HepG2 (cell line): ENCODE results near the gene NEDD8. TPM values are rescaled to one million over a fixed set of nuclear protein-coding genes. Genes with fewer than 3 reads are reported as not detected.

Experiments used
- AGO2 ChIP-seq: fragments of 200-400 bp; formaldehyde crosslinking; optimal IDR thresholded peaks from 2 replicates; pipeline ENCODE3; 2017; ENCODE audit warnings: mild to moderate bottlenecking, low read depth, low read length, moderate library complexity
- CCAR2 ChIP-seq: fragments of 200-400 bp; formaldehyde crosslinking; optimal IDR thresholded peaks from 2 replicates; pipeline ENCODE3; 2018; ENCODE audit warnings: low read depth, mild to moderate bottlenecking, low read length, moderate library complexity
- CREBL2 ChIP-seq: sonication (generic); formaldehyde crosslinking; IDR thresholded peaks from 2 replicates; pipeline ENCODE4 v1.8.1; 2023; ENCODE audit warnings: missing genetic modification reagents, mild to moderate bottlenecking, borderline replicate concordance
- FOXP4 ChIP-seq: sonication (generic); formaldehyde crosslinking; IDR thresholded peaks from 2 replicates; pipeline ENCODE4 v1.4.0; 2020; ENCODE audit warnings: missing genetic modification reagents
- GFI1 ChIP-seq: sonication (generic); formaldehyde crosslinking; IDR thresholded peaks from 2 replicates; pipeline ENCODE4 v1.5.0; 2020; ENCODE audit warnings: missing genetic modification reagents, mild to moderate bottlenecking, borderline replicate concordance
- KDM1A ChIP-seq: IDR thresholded peaks from 2 replicates; pipeline ENCODE4 v1.6.1; 2016; ENCODE audit warnings: missing compliant biosample characterization
- LBX2 ChIP-seq: sonication (generic); formaldehyde crosslinking; IDR thresholded peaks from 2 replicates; pipeline ENCODE4 v1.5.0; 2020; ENCODE audit warnings: missing genetic modification reagents, mild to moderate bottlenecking, borderline replicate concordance
- MAFG ChIP-seq: sonication (generic); formaldehyde crosslinking; IDR thresholded peaks from 2 replicates; pipeline ENCODE4 v1.5.1; 2020; ENCODE audit warnings: mild to moderate bottlenecking, missing genetic modification reagents
- MAFK ChIP-seq, 2 experiments: IDR thresholded peaks in 1 of 2; conservative IDR thresholded peaks in 1 of 2; 2 replicates each; pipeline ENCODE4 v1.6.1; 2011; ENCODE audit warnings: improper control_type of control experiment in 2 of 2, low read length in 2 of 2
- MZF1 ChIP-seq: sonication (generic); formaldehyde crosslinking; IDR thresholded peaks from 2 replicates; pipeline ENCODE4 v1.8.1; 2023; ENCODE audit warnings: mild to moderate bottlenecking, missing genetic modification reagents, borderline replicate concordance
- ZNF143 ChIP-seq: sonication (generic); formaldehyde crosslinking; IDR thresholded peaks from 2 replicates; pipeline ENCODE4 v1.4.0; 2020; ENCODE audit warnings: missing genetic modification reagents
- ZNF558 ChIP-seq: sonication (generic); formaldehyde crosslinking; IDR thresholded peaks from 2 replicates; pipeline ENCODE4 v1.9.0; 2022; ENCODE audit warnings: mild to moderate bottlenecking, missing genetic modification reagents, borderline replicate concordance
- ZNF563 ChIP-seq: sonication (generic); formaldehyde crosslinking; IDR thresholded peaks from 2 replicates; pipeline ENCODE4 v1.8.0; 2022; ENCODE audit warnings: mild to moderate bottlenecking, moderate library complexity, missing genetic modification reagents
- ZNF615 ChIP-seq: sonication (generic); formaldehyde crosslinking; IDR thresholded peaks from 2 replicates; pipeline ENCODE4 v1.5.0; 2020; ENCODE audit warnings: mild to moderate bottlenecking, missing genetic modification reagents, borderline replicate concordance
- ZNF766 ChIP-seq: sonication (generic); formaldehyde crosslinking; IDR thresholded peaks from 2 replicates; pipeline ENCODE4 v1.5.0; 2020; ENCODE audit warnings: missing genetic modification reagents, borderline replicate concordance
- ZSCAN12 ChIP-seq: sonication (generic); formaldehyde crosslinking; IDR thresholded peaks from 2 replicates; pipeline ENCODE4 v1.9.0; 2021; ENCODE audit warnings: mild to moderate bottlenecking, missing genetic modification reagents
- ZSCAN20 ChIP-seq: sonication (generic); formaldehyde crosslinking; IDR thresholded peaks from 2 replicates; pipeline ENCODE4 v1.4.0; 2020; ENCODE audit warnings: missing genetic modification reagents, mild to moderate bottlenecking, borderline replicate concordance
- ZSCAN22 ChIP-seq: sonication (generic); formaldehyde crosslinking; IDR thresholded peaks from 2 replicates; pipeline ENCODE4 v1.4.0; 2020; ENCODE audit warnings: mild to moderate bottlenecking, missing genetic modification reagents
- polyA plus RNA-seq, 8 experiments: library from polyadenylated mRNA; depleted of rRNA in 3 of 8; stranded (reverse) in 7 of 8; unstranded in 1 of 8; fragments of >200 nt; fragmentation: Illumina TruSeq in 4 of 8; extraction: Trizol in 4 of 8; gene quantifications; 2 replicates each; pipeline versions ENCODE4 v1.2.1 to v1.2.3, GENCODE V29; 2011 to 2016; ENCODE audit warnings: low read depth in 4 of 8, missing spikeins in 1 of 8, mixed read lengths in 1 of 8; ENCODE audit not compliant: insufficient read depth in 1 of 8
- total RNA-seq, 5 experiments: library from RNA; depleted of rRNA; stranded (reverse); fragments of >200 nt; fragmentation: Illumina TruSeq; extraction: Trizol; gene quantifications; 2 replicates each; pipeline ENCODE4 v1.2.3, GENCODE V29; 2016; ENCODE audit warnings: low read depth in 1 of 5
- TF ChIP-seq, protein P1 (sequence below): sonication (generic); formaldehyde crosslinking; IDR thresholded peaks from 2 replicates; pipeline ENCODE4 v1.9.0; 2022; ENCODE audit warnings: missing genetic modification reagents, mild to moderate bottlenecking, borderline replicate concordance
- TF ChIP-seq, protein P2 (sequence below): sonication (generic); formaldehyde crosslinking; IDR thresholded peaks from 2 replicates; pipeline ENCODE4 v1.4.0; 2020; ENCODE audit warnings: mild to moderate bottlenecking, missing genetic modification reagents
- TF ChIP-seq, protein P3 (sequence below): sonication (generic); formaldehyde crosslinking; IDR thresholded peaks from 2 replicates; pipeline ENCODE4 v1.5.0; 2020; ENCODE audit warnings: missing genetic modification reagents

Gene NEDD8
- total and polyA plus RNA-seq, 2 of the 13 experiments (the other 11 are each of a cell fraction or from before 2014, with no cell fraction given) = 535 to 713 TPM

GRCh38 chr14:24233538-24233866 is 1.3 kb upstream of the NEDD8 start (continued):
- TF ChIP-seq FOXP4 = no peak
- no peak; the same call in 1 of the 2 replicates for TF ChIP-seq CREBL2 (CRISPR knock-in tag)
- TF ChIP-seq ZSCAN22 (CRISPR knock-in tag) = no peak
- no peak for TF ChIP-seq ZNF558 (CRISPR knock-in tag)
- no peak for TF ChIP-seq ZNF766 (CRISPR knock-in tag)
- TF ChIP-seq MAFK (conservative IDR thresholded peaks at IDR 0.05 in 1 of 2, IDR thresholded peaks at IDR 0.05 in 1 of 2; ENCODE audit: low read length in 2 of 2) = no peak
- no peak for TF ChIP-seq ZNF143 (CRISPR knock-in tag)
- TF ChIP-seq ZSCAN20 (CRISPR knock-in tag) = no peak
- peak; percentile 98 for TF ChIP-seq GFI1 (CRISPR knock-in tag)
- peak; percentile 2; the same call in 1 of the 2 replicates for TF ChIP-seq LBX2 (CRISPR knock-in tag)
- no peak for TF ChIP-seq ZNF563
- no peak for TF ChIP-seq ZSCAN12
- no peak for TF ChIP-seq AGO2
- TF ChIP-seq, protein P1, sequence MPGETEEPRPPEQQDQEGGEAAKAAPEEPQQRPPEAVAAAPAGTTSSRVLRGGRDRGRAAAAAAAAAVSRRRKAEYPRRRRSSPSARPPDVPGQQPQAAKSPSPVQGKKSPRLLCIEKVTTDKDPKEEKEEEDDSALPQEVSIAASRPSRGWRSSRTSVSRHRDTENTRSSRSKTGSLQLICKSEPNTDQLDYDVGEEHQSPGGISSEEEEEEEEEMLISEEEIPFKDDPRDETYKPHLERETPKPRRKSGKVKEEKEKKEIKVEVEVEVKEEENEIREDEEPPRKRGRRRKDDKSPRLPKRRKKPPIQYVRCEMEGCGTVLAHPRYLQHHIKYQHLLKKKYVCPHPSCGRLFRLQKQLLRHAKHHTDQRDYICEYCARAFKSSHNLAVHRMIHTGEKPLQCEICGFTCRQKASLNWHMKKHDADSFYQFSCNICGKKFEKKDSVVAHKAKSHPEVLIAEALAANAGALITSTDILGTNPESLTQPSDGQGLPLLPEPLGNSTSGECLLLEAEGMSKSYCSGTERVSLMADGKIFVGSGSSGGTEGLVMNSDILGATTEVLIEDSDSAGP (CRISPR knock-in tag) = no peak
- TF ChIP-seq CCAR2 = no peak
- TF ChIP-seq, protein P2, sequence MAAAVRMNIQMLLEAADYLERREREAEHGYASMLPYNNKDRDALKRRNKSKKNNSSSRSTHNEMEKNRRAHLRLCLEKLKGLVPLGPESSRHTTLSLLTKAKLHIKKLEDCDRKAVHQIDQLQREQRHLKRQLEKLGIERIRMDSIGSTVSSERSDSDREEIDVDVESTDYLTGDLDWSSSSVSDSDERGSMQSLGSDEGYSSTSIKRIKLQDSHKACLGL (CRISPR knock-in tag) = no peak
- TF ChIP-seq KDM1A (CRISPR knock-in tag) = peak; percentile 19; the same call in 1 of the 2 replicates
- peak; percentile 88; the same call in 1 of the 2 replicates for TF ChIP-seq MZF1 (CRISPR knock-in tag)
- no peak for TF ChIP-seq MAFG
- TF ChIP-seq, protein P3, sequence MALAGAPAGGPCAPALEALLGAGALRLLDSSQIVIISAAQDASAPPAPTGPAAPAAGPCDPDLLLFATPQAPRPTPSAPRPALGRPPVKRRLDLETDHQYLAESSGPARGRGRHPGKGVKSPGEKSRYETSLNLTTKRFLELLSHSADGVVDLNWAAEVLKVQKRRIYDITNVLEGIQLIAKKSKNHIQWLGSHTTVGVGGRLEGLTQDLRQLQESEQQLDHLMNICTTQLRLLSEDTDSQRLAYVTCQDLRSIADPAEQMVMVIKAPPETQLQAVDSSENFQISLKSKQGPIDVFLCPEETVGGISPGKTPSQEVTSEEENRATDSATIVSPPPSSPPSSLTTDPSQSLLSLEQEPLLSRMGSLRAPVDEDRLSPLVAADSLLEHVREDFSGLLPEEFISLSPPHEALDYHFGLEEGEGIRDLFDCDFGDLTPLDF = no peak
- 0 out of 2 replicates have a peak, but pooled peaks have one; percentile 52 for TF ChIP-seq ZNF615 (CRISPR knock-in tag)
